ENCODE data around the gene CST9L.
"Not testable (repeated sequence)": the region's sequence is repeated elsewhere in the genome, so short reads cannot be mapped to it uniquely, and the experiment has no call there.

Gene CST9L

DNA sequence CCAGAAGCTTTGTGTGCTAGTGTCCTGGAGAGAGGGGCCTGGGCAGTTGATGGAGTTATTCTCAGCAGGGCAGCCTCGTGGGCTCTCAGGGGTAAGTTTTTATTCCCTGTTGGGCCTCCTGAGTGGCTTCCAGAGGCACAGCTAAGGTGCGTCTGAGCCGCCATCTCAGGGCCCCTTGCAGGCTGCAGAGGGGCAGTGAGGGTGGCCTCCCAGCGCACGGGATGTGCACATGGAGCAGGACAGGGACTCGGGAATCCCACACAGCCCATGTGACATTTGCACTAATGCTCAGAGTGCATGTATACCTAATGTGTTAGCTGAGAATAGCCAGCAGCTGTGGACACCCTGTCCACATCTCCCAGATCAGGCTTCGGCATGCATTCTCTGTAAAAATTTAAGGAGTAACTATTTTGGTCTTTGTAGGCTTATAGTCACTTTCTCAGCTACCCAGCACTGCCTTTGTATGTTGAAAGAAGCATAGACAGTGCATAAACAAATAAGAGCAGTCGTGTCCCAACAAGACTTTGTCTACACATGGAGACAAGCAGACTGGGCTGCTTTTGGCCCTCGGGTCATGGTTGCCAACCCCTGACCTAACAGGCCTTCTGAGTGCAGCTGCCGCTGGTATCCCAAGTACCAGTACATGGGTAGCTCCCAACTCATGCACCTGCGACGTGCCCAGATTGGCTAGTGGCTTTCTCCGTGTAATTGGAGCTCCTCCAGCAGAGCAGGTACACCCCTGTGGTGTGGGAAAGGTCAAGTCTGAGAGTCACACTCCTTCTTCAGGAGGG lies 18.6 kb upstream of the CST9L start:
- no peak for DNase-seq (ENCODE audit: low read depth)

DNA sequence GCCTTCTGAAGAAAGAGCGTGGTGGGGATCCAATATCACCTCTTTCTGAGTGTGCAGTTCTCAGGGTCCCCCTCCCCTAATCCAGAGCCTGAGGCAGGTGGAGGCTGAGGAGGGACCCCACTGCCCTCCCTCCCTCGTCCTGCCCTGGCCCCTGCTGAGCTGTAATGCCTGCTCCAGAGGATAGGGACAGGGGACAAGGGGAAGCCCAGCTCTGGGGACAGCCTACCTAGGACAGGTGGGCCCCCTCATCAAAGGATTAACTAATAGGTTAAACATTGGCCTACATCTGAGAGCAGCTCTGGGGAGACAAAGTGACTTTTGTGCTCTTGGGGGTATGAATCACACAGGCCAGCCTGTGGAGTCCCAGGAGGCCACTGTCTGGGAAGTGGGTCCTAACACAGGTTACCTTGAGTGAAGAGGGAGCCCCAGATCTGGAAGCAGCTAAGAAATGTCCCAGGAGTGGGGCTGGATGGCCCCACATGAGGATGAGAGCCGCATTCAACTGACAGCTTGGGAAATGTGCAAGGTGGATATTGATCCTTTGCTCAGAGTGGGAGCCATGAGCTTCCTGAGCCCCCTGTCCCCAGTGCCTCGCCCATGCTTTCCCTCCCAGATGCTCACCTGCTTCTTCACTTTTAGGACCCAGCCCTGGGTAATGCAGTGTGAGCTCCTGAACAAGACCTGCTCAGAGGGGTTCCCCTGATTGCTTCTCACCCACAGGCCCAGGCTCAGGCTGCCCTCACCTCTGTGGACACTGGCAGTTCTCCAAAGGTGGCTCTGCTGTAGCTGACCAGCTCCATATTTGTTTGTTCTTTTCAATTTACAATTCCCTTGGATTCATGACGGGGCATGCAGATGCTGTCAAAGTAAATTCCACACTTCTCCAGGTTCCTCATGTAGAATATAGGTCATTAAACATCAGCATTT lies 17.8 kb upstream of the CST9L start:
- DNase-seq (ENCODE audit: low read depth) = no peak

DNA sequence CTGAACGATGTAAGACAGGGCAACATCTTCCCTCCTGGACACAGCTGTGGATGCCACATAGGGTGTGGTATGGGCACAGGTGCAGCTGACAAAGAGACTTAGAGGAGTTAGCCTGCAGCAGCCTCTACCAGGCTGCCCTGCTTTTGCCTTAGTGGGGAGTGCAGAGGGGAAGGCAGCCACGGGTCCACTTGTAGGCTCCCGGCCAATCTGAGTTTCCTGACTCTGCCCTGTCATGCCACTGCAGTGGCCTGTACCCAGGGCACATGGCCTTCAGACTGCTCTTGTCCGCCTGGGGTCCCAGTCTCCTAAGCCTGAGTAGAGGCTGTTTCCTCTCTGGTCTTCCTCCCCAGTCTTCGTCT lies 17.1 kb upstream of the CST9L start:
- no peak for DNase-seq (ENCODE audit: low read depth)

DNA sequence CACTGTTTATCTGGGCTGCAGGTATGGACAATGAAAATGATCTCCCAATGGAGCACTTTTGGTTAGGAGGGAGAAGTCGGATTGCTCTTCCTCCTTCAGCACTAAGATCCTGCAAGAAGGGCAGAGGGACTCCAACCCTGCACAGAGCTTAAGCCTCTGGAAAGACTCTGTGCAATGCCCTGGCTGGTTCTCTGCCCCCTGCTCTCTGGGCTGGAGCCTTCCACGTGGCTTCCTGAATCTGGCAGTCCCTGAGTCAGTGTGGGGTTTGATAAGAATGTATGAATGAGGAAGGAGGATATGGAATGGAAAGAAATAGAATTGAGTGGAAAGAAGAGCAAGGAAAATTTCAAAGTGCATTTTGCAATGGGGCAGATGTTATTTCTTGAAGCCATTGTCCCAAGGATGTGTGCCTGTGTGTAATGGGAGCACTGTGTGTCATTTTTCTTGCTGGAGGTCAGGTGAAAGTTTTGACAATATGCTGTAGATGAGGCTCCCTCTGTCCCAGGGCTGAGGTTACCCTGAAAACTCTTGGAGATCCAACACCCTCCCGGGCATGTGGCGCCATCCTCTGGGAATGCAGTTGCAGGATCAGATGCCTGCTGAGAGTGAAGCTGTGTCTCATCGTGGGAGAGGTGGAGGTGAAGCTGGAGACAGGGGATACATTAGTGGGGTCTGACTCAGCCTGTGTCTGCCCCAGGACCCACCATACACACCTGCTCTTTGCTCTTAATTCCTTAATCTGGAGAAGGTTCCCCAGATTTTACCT lies 16.3 kb upstream of the CST9L start:
- DNase-seq (ENCODE audit: low read depth) = no peak

DNA sequence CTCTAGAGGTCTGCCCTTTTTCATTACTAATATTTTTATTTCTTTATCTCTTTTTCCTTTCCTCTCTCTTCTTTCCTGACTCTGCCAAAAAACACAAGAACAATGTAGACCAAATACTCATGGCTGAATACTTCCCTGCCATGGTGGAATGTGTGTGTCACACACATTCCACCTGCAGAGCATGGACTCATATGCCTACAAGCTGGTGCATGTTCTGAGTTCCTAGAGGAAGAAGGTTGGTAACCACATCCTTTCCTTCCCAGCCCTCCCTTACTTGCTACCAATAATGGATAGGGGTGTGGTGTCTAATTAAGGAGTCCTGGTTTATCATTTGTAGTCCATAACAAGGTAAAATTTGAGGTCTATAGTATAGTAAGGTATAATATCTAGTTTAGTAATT lies 15.2 kb upstream of the CST9L start:
- DNase-seq (ENCODE audit: low read depth) = no peak

DNA sequence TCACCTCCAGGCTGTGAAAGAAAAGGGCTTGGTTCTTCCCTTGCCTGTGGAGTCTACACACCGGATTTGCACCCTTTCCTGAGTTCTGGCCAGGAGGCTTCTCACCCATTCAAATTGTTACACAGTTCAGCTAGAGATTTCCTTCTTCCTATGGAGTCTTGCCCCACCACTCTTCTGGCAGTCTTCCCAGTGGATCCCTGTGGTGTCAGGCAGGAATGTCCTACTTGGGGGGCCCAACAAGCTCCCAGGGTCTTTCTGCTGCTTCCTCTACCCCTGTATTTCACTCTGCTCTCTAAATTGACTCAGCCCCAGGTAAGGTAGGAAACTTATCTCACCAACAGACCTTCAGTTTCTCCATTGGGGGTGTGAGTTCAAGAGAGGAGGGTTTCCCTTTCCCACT lies 14.0 kb upstream of the CST9L start:
- no peak for DNase-seq (ENCODE audit: low read depth)

DNA sequence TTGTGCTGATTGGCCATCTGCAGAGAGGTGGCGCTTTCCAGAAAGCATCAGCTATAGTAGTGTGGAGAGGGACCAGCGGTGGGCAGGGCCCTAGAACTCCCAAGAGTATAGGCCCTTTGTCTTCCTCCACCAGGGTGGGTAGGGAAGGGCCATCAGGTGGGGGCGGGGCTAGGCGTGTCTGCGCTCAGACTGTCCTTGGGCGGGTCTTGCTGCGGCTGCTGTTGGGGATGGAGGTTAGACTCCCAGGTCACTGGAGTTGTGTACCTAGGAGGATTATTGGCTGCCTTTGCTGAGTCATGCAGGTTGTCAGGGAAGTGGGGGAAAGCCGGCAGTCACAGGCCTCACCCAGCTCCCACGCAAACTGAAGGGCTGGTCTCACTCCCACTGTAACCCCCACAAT lies 13.5 kb upstream of the CST9L start:
- DNase-seq (ENCODE audit: low read depth) = not testable (repeated sequence)

DNA sequence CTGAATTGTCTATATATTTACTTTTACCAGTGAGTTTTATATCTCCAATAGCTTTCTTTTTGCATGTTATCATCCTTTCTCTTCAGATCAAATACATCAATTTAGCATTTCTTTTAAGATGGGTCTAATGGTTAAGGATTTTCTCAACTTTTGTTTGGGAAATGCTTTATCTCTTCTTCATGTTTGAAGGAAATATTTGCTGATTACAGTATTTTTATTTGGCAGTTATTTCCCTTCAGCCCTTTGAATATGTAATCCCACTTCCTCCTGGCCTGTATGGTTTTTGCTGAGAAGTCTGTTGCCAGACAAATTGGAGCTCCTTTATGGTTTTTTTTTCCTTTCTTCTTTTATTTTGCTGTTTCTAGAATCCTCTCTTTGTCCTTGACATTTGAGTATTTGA lies 6.7 kb upstream of the CST9L start:
- no peak for DNase-seq (ENCODE audit: low read depth)

DNA sequence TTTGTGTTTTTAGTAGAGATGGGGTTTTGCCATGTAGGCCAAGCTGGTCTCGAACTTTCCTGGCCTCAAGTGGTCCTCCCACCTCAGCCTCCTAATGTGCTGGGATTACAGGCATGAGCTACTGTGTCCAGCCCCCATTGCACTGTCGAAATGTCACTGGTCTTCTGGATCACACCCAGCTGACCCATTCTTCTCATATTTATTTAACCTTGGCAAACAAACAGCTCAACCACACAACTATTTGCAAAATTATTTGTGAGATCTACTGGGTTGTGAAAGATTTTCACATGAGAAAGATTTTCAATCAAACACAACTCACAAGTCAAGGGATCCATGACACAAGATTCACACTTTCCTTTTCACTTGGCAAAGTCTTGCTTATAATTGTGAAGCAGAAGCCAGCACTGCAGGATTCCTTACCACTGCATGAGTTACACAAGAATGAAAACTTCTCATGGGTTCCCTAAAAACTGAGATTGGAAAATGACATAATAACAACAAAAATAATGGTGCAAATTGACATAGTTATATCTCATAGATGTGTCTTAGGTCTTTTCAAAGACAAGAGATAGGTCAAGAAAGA lies 2.0 kb upstream of the CST9L start:
- no peak for DNase-seq (ENCODE audit: low read depth)

DNA sequence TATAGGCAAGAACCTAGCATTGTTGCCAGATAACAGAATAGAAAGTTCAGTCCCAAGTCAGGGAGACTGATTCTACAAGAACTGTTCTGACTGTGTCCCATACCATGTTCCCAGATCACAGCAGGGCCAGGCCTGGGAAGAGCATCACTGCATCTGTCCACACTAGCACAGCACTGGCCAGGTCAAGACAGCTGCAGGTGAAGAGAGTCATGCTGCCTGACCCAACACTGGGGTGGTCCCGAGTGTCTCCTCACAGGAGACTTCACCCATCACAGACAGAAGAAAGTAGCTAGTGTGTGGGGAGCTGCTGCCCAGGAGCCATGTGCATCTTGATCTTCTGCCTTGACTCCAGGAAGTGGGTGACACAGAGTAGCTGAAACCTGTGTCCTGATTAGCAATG lies 1.3 kb upstream of the CST9L start:
- DNase-seq (ENCODE audit: low read depth) = no peak

DNA sequence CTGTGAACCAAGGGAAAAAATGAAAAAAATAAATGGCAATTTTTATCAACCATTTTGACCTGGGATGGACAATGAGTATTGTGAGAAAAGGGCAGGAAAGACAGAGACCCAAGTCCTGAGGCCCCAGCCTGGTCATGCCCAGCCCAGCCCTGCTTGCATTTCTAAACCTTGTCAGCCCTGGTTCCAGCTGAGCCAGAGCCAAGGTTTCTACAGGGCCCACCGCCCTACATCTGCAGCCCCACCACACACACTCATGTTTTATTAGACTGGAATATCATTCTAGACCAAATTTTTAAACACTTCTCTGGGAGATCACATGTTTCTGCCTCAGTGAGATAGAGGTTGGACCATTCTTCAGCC lies 667 bp upstream of the CST9L start:
- DNase-seq (ENCODE audit: low read depth) = no peak

DNA sequence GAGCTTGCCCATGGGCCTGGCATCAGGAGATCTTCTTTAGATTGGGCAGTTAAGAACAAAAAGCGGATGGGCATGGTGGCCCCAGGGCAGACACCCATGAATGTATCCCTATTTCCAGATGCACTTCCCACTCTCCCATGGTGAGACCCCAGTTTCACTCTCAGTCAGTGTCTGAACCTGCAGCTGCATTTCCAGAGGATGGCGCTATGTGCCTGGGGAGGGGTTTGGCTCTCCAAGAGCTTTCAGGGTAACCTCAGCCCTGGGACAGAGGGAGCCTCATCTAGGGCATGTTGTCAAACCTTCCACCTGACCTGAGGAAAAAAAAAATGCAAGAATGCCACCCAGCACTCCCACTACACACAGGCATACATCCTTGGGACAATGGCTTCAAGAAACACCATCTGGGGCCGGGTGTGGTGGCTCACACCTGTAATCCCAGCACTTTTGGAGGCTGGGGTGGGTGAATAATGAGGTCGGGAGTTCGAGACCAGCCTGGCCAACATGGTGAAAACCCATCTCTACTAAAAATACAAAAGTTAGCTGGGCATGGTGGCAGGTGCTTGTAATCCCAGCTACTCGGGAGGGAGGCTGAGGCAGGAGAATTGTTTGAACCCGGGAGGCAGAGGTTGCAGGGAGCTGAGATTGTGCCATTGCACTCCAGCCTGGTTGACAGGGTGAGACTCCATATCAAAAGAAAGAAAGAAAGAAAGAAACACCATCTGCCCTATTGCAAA lies 1.9 kb downstream of the CST9L start:
- no peak for DNase-seq (ENCODE audit: low read depth)

DNA sequence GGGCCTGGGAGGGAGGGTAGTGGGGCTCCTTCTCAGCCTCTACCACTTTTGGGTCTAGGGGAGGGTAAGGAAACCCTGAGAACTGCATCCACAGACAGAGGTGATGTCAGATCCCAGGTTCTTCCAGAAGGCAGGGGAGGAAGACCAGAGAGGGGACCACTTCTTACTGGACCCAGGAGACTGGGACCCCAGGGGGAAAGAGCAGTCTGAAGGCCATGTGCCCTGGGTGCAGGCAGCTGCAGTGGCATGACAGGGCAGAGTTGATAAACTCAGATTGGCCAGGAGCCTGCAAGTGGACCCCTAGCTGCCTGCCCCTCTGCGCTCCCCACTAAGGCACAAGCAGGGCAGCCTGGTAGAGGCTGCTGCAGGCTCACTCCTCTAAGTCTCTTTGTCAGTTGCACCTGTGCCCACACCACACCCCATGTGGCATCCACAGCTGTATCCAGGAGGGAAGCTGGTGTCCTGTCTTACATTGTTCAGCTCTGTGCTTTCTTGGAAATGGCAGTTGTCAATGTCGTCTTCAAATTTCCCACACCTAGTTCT lies 2.7 kb downstream of the CST9L start:
- no peak for DNase-seq (ENCODE audit: low read depth)

DNA sequence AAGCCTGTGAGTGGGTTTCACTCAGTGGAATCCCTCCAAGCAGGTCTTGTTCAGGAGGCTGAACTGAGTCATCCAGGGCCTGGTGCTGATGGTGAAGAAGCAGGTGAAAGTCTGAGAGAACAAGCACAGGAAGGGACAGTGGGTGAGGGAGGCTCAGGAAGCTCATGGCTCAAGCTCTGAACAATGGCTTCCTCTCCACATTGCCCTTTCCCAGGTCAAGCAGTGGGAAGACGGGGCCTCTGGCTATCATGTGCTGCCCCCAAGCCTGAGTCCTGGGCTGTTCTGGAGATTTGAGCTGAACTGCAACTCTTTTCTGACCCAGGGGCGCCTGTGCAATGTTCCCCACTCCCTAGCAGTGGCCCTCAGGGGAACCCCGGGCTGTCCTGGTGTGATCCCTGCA lies 3.4 kb downstream of the CST9L start:
- no peak for DNase-seq (ENCODE audit: low read depth)

DNA sequence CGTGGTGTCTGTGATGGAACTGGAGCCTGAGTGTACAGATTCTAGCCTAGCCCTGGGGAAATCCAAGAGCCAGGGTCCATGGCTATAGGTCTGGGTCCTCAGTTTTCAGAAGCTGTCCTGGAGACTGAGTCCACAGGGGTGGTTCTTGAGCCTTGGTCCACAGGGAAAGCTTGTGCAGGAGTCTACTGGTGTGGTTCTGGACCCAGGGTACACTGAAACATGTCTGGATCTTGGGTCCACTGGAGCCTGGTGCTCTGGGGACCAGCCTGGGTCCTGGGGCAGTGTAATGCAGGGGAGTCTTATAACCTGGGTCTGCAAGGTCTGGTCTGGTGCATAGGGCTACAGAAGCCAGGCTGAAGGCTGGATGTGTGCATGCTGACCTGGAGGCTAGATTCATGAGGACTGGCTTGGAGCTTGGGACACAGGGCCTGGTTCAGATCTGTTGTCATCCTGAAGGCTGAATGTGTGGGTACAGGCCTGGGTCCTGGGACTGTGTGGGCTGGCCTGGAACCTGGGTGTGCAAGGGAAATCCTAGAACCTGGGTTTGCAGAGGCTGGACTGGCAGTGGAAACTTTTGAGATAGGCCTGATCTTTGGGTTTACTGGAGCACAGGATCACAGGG lies 5.5 kb downstream of the CST9L start:
- no peak for DNase-seq (ENCODE audit: low read depth)

DNA sequence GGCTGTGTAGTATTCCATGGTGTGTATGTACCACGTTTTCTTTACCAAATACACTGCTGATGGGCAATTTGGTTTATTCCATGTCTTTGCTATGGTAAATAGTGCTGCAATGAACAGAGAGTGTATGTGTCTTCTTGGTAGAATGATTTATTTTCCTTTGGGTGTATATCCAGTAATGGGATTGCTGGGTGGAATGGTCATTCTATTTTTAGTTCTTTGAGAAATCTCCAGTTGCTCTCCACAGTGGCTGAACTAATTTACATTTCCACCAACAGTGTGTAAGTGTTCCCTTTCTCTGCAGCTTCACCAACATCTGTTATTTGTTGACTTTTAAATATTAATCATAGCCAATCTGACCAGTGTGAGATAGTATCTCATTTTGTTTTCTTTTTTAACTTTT lies 13.9 kb downstream of the CST9L start:
- DNase-seq (ENCODE audit: low read depth) = no peak

DNA sequence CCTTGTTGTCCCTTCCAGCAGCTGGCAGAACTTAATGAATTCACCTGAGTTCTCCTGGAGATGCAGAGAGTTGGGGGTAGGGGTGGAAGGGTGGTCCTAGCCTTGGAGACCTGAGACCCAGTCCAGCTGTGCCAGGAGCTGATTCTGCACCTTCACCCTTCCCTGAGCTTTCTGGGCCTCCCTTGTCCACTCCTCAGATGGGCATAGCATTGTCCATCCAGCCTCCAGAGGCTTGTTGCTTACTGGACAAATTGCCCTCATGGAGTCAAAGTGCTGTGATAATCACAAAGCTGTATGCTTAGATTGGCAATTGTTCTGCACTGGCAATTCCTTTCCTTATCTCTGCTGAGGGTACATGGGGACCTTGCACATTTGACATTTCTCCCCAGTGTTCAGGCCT lies 16.5 kb downstream of the CST9L start:
- no peak for DNase-seq (ENCODE audit: low read depth)

DNA sequence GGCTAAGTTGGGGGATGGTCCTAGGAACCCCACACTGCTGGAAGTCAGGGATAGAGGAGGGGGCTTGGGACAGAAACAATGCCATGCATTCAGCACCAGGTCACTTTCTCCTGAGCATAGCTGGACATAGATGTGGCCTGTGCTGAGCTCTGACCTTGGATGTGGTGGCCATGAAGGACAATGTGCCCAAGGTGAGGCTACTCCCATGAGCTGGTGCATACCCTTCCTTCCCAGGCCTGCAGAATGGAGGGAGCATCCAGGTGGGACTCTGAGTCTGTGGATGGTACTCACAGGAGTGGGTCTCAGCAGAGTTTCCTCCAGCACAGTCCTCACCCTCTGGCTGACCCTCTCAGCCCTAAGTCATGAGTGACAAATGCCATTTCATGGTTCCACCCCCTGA lies 16.9 kb downstream of the CST9L start:
- DNase-seq (ENCODE audit: low read depth) = no peak

DNA sequence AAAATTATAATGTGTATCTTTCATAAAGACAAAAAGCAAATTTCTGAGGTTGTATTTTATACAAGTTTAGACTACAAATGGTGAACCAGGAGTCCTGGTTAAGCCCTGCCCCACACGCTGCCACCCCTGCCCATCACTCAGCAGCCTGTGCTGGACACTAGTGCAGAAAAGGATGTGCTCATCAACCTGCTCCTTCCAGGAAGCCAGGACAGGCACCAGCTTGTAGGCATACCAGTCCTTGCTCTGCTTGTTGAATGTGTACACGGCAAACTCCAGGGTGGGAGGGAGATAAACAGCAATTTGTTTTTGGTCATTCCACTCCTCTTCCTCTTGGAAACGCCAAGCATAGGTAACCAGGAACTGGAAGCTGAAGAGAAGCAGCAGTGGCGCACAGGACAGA lies 18.1 kb downstream of the CST9L start:
- DNase-seq (ENCODE audit: low read depth) = no peak

DNA sequence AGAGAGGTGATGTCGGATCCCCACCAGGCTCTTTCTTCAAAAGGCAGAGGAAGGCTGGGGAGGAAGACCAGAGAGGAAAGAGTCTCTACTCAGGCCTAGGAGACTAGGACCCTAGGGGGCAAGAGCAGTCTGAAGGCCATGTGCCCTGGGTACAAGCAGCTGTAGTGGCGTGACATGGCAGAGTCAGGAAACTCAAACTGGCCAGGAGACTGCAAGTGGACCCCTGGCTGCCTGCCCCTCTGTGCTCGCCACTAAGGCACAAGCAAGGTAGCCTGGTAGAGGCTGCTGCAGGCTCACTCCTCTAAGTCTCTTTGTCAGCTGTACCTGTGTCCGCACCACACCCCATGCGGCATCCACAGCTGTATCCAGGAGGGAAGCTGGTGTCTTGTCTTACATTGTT lies 19.9 kb downstream of the CST9L start:
- no peak for DNase-seq (ENCODE audit: low read depth)

DNA sequence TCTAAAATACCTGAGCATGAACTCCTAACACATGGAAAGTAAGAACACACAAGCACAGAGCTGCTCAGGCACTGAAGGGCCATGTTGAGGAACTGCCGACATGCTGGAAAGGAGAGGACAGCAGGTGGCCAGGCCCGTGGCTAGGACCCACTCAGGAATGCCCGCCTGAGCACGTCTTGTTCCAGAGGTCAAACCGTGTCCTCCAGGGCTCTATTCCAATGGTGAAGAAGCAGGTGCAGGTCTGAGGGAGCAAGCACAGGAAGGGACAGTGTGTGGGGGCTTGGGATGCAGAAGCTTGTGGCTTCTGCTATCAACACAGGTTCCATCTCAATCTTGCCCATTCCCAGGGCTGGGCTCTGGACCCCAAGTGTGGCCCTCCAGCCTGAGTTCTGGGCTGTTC lies 20.7 kb downstream of the CST9L start:
- no peak for DNase-seq (ENCODE audit: low read depth)

Data from stimulated activated CD8-positive, alpha-beta memory T cell treated with anti-CD3 and anti-CD28 coated beads, Interleukin-12 subunit alpha, Interleukin-12 subunit beta, amount 100 ng/mL, for 1 hour (primary cell).